ENCODE results near the gene MAP3K20. TPM values are rescaled to one million over a fixed set of nuclear protein-coding genes. Genes with fewer than 3 reads are reported as not detected.
A peak's percentile ranks its signal among the peaks of the same experiment; 100 is the strongest.

MAP3K20 gene
- total RNA-seq, 1 experiment from 2014 or later, result 40.0 TPM

DNA sequence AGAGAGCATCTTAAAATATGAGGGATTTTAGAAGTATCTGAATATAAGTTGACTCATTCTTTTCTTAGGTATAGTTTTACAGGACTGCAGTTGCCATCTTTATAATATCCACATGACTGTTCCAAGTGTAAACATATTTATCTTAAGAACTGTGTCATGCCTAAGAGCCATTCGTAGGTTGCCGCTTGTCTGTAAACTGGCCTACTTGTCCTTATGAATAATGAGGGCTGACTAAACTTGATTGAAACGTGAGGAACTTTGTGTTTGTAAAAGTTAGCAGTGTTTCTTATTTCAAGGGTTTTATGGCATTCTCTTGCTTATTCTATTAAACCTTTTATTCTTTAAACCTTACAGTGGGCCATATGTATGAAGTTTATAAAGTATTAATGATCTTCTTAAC is 99.6 kb downstream of the MAP3K20 start:
- no peak overlapping the region for H3K27ac ChIP-seq (ENCODE audit: low read depth, low read length, poor library complexity, severe bottlenecking)
- H3K9me3 ChIP-seq (ENCODE audit: low read depth, low read length, poor library complexity, severe bottlenecking), result no peaks in the 10 kb centered on the region
- TF ChIP-seq EZH2 (IDR thresholded peaks at IDR 0.05; ENCODE audit: borderline replicate concordance, low read depth, low read length, poor library complexity, severe bottlenecking) (no peak), CTCF (conservative IDR thresholded peaks at IDR 0.05; ENCODE audit: low read depth, low read length) (no peak)
- intact Hi-C loops (cut with micrococcal nuclease; ENCODE audit: unreplicated experiment), result no loop called here
- no peaks in the 10 kb centered on the region for H3K36me3 ChIP-seq (ENCODE audit: insufficient read depth, low read length, poor library complexity, severe bottlenecking)
- no peak for DNase-seq (ENCODE audit: low spot score)
- ChIA-PET CTCF (no interaction called here), POLR2A (ENCODE audit: low non-redundant PET) (no interaction called here)
- H3K4me1 ChIP-seq (ENCODE audit: insufficient read depth, low read length, poor library complexity, severe bottlenecking), result peaks cover 7% of the 10 kb centered on the region
- no peak overlapping the region for H3K4me3 ChIP-seq (ENCODE audit: low read depth, low read length, poor library complexity, severe bottlenecking)
- no TSS peak for BruUV-seq (replicated peaks)
- H3K27me3 ChIP-seq (replicated peaks; ENCODE audit: insufficient read depth, low read depth, low read length, poor library complexity), result no peaks in the 10 kb centered on the region

- no TSS peak for BruUV-seq (replicated peaks)
- intact Hi-C loops (cut with micrococcal nuclease; ENCODE audit: unreplicated experiment), result no loop called here
Observed at GRCh38 chr2:173181982-173182381, 106.3 kb downstream of the MAP3K20 start.

DNA sequence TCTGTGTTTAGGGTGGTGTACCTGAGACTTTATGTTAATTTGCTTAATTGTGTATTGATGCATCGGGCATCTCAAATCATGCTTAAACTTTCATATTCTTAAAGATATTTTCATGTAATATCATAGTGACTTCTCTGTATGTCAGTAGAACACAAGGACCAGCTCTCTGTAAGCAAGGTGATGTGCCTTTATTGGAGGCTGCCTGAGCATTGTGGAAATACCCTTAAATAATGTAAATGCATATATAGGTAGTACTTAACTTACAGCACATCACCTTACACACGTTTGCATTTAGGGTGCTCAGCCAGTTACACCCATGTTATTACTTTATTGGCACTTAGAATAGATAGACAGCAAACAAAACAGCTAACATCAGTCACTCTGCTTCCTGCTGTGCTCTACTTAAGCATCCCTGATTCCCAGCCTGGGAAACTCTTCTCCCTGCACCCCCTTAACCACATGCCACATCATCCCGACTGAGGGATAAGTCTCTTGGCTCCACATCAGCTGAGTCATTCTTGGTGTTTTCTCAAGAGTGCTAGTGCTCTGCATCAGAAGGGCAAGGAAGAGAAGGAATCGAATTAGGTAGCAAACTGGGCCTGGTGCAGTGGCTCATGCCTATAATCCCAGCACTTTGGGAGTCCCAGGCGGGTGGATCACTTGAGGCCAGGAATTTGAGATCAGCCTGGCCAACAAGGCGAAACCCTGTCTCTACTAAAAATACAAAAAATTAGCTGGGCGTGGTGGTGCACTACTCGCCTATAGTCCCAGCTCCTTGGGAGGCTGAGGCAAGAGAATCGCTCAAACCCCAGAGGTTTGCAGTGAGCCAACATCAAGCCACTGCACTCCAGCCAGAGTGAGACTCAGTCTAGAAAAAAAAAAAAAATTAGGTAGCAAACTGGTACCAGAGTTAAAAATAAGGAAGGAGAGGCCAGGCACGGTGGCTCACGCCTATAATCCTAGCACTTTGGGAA is 108.7 kb downstream of the MAP3K20 start:
- BruUV-seq (replicated peaks), result no TSS peak
- POLR2A ChIA-PET (ENCODE audit: low non-redundant PET), result no interaction called here
- H3K4me3 ChIP-seq (ENCODE audit: low read depth, low read length, poor library complexity, severe bottlenecking), result no peak overlapping the region

More at GRCh38 chr2:173181982-173182381, 106.3 kb downstream of the MAP3K20 start:
- H3K9me3 ChIP-seq (ENCODE audit: low read depth, low read length, poor library complexity, severe bottlenecking), result peaks cover 5% of the 10 kb centered on the region
- H3K27ac ChIP-seq (ENCODE audit: low read depth, low read length, poor library complexity, severe bottlenecking), result no peak overlapping the region
- no peaks in the 10 kb centered on the region for H3K36me3 ChIP-seq (ENCODE audit: insufficient read depth, low read length, poor library complexity, severe bottlenecking)
- ChIA-PET CTCF (no interaction called here), POLR2A (ENCODE audit: low non-redundant PET) (no interaction called here)
- no peak overlapping the region for H3K4me3 ChIP-seq (ENCODE audit: low read depth, low read length, poor library complexity, severe bottlenecking)
- no peaks in the 10 kb centered on the region for H3K27me3 ChIP-seq (replicated peaks; ENCODE audit: insufficient read depth, low read depth, low read length, poor library complexity)
- TF ChIP-seq EZH2 (IDR thresholded peaks at IDR 0.05; ENCODE audit: borderline replicate concordance, low read depth, low read length, poor library complexity, severe bottlenecking) (no peak), CTCF (conservative IDR thresholded peaks at IDR 0.05; ENCODE audit: low read depth, low read length) (no peak)
- no peak for DNase-seq (ENCODE audit: low spot score)
- no peaks in the 10 kb centered on the region for H3K4me1 ChIP-seq (ENCODE audit: insufficient read depth, low read length, poor library complexity, severe bottlenecking)

More for the DNA sequence above, 108.7 kb downstream of the MAP3K20 start:
- TF ChIP-seq EZH2 (IDR thresholded peaks at IDR 0.05; ENCODE audit: borderline replicate concordance, low read depth, low read length, poor library complexity, severe bottlenecking) (no peak), CTCF (conservative IDR thresholded peaks at IDR 0.05; ENCODE audit: low read depth, low read length) (no peak)
- H3K27me3 ChIP-seq (replicated peaks; ENCODE audit: insufficient read depth, low read depth, low read length, poor library complexity), result no peaks in the 10 kb centered on the region
- CTCF ChIA-PET, result interaction anchor here (0.6 kb wide), 1 partner anchor 21 kb away, joined by 3 read pairs; no protein-coding TSS in a partner anchor
- intact Hi-C loops (cut with micrococcal nuclease; ENCODE audit: unreplicated experiment), result no loop called here
- H3K9me3 ChIP-seq (ENCODE audit: low read depth, low read length, poor library complexity, severe bottlenecking), result peaks cover 5% of the 10 kb centered on the region
- H3K27ac ChIP-seq (ENCODE audit: low read depth, low read length, poor library complexity, severe bottlenecking), result no peak overlapping the region
- H3K36me3 ChIP-seq (ENCODE audit: insufficient read depth, low read length, poor library complexity, severe bottlenecking), result no peaks in the 10 kb centered on the region
- peak; percentile 80 for DNase-seq (ENCODE audit: low spot score)
- H3K4me1 ChIP-seq (ENCODE audit: insufficient read depth, low read length, poor library complexity, severe bottlenecking), result peaks cover 12% of the 10 kb centered on the region

Data from A673 (cell line).